Panc1 (cell line): Measurements from ENCODE around the gene COA8.

Experiments used
- SIN3A ChIP-seq: IDR thresholded peaks from 2 replicates; pipeline ENCODE4 v1.6.1; 2012; ENCODE audit warnings: low read depth, mild to moderate bottlenecking, low read length, moderate library complexity, borderline replicate concordance; ENCODE audit not compliant: insufficient read depth
- TF ChIP-seq, protein P1 (sequence below): fragments of 450-650 bp; IDR thresholded peaks from 2 replicates; pipeline ENCODE4 v1.5.1; 2017; ENCODE audit warnings: mild to moderate bottlenecking
- TF ChIP-seq, protein P2 (sequence below), 2 experiments: IDR thresholded peaks; 2 replicates each; pipeline ENCODE4 v1.6.1; 2011 to 2012; ENCODE audit warnings: low read depth in 2 of 2, control low read depth in 1 of 2, low read length in 1 of 2, mild to moderate bottlenecking in 1 of 2, moderate library complexity in 1 of 2; ENCODE audit not compliant: insufficient read depth in 1 of 2

DNA sequence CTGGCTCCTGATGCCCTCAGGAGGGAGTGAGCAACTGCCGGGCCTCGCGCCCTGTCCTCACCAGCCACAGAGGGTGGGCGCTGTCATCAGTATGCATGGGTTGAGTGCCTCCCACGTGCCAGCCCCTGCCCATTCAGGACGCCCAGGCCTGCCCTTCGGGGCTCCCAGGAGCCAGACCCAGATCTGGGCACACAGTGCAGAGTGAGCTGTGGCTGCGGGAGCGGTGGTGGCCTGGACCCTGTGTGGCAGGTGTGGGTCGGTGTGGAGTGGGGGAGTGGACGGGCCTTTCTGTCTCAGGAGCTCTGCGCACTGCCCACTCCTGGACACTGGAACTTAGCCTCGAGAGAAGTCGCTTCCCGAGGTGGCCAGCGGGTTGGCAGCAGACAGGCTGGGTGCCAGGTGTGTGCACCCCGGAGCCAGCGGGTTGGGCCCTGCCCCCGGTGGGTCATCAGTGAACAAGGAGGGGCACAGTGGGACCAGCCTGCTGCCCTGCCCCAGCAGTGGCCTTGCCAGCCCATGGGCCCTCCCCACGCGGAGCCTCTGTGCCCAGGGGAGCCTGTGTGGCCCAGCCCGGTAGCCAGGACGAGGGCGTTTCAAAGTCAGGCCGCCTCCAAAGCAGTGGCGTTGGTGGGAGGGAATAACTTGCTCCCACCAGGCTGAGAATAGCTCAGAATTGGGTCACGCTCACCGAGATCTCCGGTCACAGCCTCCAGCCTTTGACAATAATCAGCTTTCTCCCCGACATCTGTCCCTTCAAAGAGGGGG is 24.3 kb upstream of the COA8 start:
- no peak for TF ChIP-seq SIN3A
- TF ChIP-seq, protein P1, sequence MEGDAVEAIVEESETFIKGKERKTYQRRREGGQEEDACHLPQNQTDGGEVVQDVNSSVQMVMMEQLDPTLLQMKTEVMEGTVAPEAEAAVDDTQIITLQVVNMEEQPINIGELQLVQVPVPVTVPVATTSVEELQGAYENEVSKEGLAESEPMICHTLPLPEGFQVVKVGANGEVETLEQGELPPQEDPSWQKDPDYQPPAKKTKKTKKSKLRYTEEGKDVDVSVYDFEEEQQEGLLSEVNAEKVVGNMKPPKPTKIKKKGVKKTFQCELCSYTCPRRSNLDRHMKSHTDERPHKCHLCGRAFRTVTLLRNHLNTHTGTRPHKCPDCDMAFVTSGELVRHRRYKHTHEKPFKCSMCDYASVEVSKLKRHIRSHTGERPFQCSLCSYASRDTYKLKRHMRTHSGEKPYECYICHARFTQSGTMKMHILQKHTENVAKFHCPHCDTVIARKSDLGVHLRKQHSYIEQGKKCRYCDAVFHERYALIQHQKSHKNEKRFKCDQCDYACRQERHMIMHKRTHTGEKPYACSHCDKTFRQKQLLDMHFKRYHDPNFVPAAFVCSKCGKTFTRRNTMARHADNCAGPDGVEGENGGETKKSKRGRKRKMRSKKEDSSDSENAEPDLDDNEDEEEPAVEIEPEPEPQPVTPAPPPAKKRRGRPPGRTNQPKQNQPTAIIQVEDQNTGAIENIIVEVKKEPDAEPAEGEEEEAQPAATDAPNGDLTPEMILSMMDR, result no peak
- TF ChIP-seq, protein P2, sequence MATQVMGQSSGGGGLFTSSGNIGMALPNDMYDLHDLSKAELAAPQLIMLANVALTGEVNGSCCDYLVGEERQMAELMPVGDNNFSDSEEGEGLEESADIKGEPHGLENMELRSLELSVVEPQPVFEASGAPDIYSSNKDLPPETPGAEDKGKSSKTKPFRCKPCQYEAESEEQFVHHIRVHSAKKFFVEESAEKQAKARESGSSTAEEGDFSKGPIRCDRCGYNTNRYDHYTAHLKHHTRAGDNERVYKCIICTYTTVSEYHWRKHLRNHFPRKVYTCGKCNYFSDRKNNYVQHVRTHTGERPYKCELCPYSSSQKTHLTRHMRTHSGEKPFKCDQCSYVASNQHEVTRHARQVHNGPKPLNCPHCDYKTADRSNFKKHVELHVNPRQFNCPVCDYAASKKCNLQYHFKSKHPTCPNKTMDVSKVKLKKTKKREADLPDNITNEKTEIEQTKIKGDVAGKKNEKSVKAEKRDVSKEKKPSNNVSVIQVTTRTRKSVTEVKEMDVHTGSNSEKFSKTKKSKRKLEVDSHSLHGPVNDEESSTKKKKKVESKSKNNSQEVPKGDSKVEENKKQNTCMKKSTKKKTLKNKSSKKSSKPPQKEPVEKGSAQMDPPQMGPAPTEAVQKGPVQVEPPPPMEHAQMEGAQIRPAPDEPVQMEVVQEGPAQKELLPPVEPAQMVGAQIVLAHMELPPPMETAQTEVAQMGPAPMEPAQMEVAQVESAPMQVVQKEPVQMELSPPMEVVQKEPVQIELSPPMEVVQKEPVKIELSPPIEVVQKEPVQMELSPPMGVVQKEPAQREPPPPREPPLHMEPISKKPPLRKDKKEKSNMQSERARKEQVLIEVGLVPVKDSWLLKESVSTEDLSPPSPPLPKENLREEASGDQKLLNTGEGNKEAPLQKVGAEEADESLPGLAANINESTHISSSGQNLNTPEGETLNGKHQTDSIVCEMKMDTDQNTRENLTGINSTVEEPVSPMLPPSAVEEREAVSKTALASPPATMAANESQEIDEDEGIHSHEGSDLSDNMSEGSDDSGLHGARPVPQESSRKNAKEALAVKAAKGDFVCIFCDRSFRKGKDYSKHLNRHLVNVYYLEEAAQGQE (IDR thresholded peaks at IDR 0.05; ENCODE audit: insufficient read depth in 1 of 2, low read depth in 2 of 2, low read length in 1 of 2), result no peak
